ENCODE data around the gene MESP2.

Gene MESP2

GRCh38 chr15:89794627-89795241 lies 18.6 kb downstream of the MESP2 start:
- H3K36me3 ChIP-seq (ENCODE audit: control insufficient read depth, low read length) = no peaks in the 10 kb centered on the region
- H3K4me1 ChIP-seq (ENCODE audit: control insufficient read depth, low read length) = no peaks in the 10 kb centered on the region
- H3K4me2 ChIP-seq (ENCODE audit: low read length) = no peak overlapping the region
- H3K9me2 ChIP-seq (replicated peaks; ENCODE audit: control insufficient read depth, low read length) = no peaks in the 10 kb centered on the region
- peaks cover 3% of the 10 kb centered on the region; the same call in 1 of the 2 replicates for H3K27me3 ChIP-seq (ENCODE audit: control insufficient read depth, low read length)
- no peaks in the 10 kb centered on the region for H3K79me2 ChIP-seq (ENCODE audit: control insufficient read depth, low read length)
- no peaks in the 10 kb centered on the region for H3K9me3 ChIP-seq (ENCODE audit: control insufficient read depth, insufficient read depth, low read length)
- H3K27ac ChIP-seq (ENCODE audit: low read depth, low read length) = no peak overlapping the region
- no peaks in the 10 kb centered on the region for H3F3A ChIP-seq (ENCODE audit: control insufficient read depth, insufficient read depth)
- no peak overlapping the region for H3K4me3 ChIP-seq (ENCODE audit: low read length)
- no peaks in the 10 kb centered on the region for H4K20me1 ChIP-seq (ENCODE audit: control insufficient read depth, insufficient read depth, low read depth, low read length)
- no peak for TF ChIP-seq EZH2phosphoT487 (IDR thresholded peaks at IDR 0.05; ENCODE audit: borderline replicate concordance, low read length)
- TF ChIP-seq CTCF (IDR thresholded peaks at IDR 0.05; ENCODE audit: low read depth, low read length, poor library complexity, severe bottlenecking) = no peak

GRCh38 chr15:89795996-89796395 lies 19.9 kb downstream of the MESP2 start:
- Histone ChIP-seq H3K36me3 (ENCODE audit: control insufficient read depth, low read length) (no peaks in the 10 kb centered on the region), H3K27ac (ENCODE audit: low read depth, low read length) (no peak overlapping the region), H3K79me2 (ENCODE audit: control insufficient read depth, low read length) (no peaks in the 10 kb centered on the region), H3K9me2 (replicated peaks; ENCODE audit: control insufficient read depth, low read length) (no peaks in the 10 kb centered on the region), H3F3A (ENCODE audit: control insufficient read depth, insufficient read depth) (no peaks in the 10 kb centered on the region), H3K4me1 (ENCODE audit: control insufficient read depth, low read length) (no peaks in the 10 kb centered on the region), H3K9me3 (ENCODE audit: control insufficient read depth, insufficient read depth, low read length) (no peaks in the 10 kb centered on the region), H4K20me1 (ENCODE audit: control insufficient read depth, insufficient read depth, low read depth, low read length) (no peaks in the 10 kb centered on the region), H3K4me2 (ENCODE audit: low read length) (no peak overlapping the region), H3K27me3 (ENCODE audit: control insufficient read depth, low read length) (peaks cover 3% of the 10 kb centered on the region; the same call in 1 of the 2 replicates), H3K4me3 (ENCODE audit: low read length) (no peak overlapping the region)
- TF ChIP-seq EZH2phosphoT487 (IDR thresholded peaks at IDR 0.05; ENCODE audit: borderline replicate concordance, low read length) (no peak), CTCF (IDR thresholded peaks at IDR 0.05; ENCODE audit: low read depth, low read length, poor library complexity, severe bottlenecking) (no peak)

- no peak overlapping the region for H3K27ac ChIP-seq (ENCODE audit: low read depth, low read length)
- no peaks in the 10 kb centered on the region for H3F3A ChIP-seq (ENCODE audit: control insufficient read depth, insufficient read depth)
- no peaks in the 10 kb centered on the region for H3K79me2 ChIP-seq (ENCODE audit: control insufficient read depth, low read length)
- H3K4me2 ChIP-seq (ENCODE audit: low read length) = no peak overlapping the region
- no peaks in the 10 kb centered on the region for H3K4me1 ChIP-seq (ENCODE audit: control insufficient read depth, low read length)
- no peaks in the 10 kb centered on the region for H3K9me3 ChIP-seq (ENCODE audit: control insufficient read depth, insufficient read depth, low read length)
- no peaks in the 10 kb centered on the region for H3K9me2 ChIP-seq (replicated peaks; ENCODE audit: control insufficient read depth, low read length)
- H4K20me1 ChIP-seq (ENCODE audit: control insufficient read depth, insufficient read depth, low read depth, low read length) = no peaks in the 10 kb centered on the region
- no peak overlapping the region for H3K4me3 ChIP-seq (ENCODE audit: low read length)
- peaks cover 3% of the 10 kb centered on the region; the same call in 1 of the 2 replicates for H3K27me3 ChIP-seq (ENCODE audit: control insufficient read depth, low read length)
- TF ChIP-seq CTCF (IDR thresholded peaks at IDR 0.05; ENCODE audit: low read depth, low read length, poor library complexity, severe bottlenecking) = no peak
- no peak for TF ChIP-seq EZH2phosphoT487 (IDR thresholded peaks at IDR 0.05; ENCODE audit: borderline replicate concordance, low read length)
- no peaks in the 10 kb centered on the region for H3K36me3 ChIP-seq (ENCODE audit: control insufficient read depth, low read length)
Measured at GRCh38 chr15:89797678-89798201, 21.6 kb downstream of the MESP2 start.

All from DOHH2 (cell line).